HG02973 (cell line): Measurements from ENCODE around the gene DHRS4L2.

Experiments used
- ATAC-seq: cut with Tn5 transposase; IDR thresholded peaks from one replicate; pipeline ENCODE4 v1.9.1; 2021; ENCODE audit warnings: moderate library complexity; ENCODE audit not compliant: unreplicated experiment

DHRS4L2 gene

DNA sequence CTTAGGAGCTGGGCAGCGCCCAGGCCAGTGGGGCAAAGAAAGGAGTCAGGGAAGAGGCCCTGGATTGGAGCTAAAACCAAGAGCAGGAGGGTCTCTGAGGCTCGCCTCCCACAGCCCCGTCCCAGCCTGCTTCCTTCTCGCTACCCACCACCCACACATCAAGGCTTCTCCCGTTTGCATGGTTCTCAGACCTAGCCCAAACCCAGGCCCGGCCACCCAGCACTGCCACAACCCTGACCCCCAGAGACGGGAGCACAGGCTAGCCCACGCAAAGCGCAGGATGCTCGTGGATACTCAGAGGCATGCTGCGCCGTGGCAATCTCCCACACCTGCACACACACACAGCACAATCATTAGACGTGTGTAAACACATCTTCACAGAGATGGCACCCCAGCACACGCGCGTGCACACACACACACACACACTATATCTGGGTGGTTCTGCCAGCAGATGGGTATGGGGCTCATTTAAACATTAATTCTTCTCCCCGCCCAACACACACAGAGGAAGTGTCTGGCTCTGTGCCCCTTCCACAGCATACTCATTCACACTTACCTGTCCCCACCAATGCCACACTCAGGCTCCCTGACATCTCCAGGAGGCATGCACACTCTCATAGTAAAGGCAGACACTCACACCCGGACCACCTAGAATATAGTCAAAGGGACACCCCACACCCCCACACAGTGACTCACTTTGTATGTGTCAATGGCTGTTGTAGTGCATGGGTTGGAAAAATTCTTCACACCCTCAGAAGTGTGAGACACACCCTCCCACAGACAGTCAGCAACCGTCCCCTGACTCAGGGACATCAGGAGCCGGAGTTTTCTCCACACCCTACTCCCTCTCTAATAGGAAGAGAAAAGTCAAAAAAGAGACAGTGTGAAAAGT lies 64.2 kb downstream of the DHRS4L2 start:
- no peak for ATAC-seq

- ATAC-seq: no peak
Measured at GRCh38 chr14:24053548-24054323, 65.0 kb downstream of the DHRS4L2 start.

- ATAC-seq: no peak
Measured at GRCh38 chr14:24054324-24054641, 65.6 kb downstream of the DHRS4L2 start.

DNA sequence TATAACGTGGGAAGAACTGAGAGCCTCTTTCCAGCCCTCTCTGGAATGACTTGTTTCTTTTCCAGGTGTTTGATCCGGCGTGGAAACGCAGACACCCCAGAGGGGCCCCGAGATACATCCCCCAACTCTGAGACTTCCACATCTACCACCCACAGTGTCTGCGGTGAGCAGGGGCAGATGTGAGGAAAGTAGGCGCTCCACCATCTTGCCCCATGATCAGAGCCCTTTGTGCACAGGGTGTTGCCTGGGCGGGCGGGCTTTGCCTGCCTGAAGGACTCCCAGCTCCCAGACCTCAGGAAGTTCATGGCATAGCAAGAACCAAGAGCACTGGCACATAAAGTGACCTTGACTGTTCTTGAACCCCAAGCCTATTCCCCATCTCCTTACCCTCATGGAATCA lies 65.9 kb downstream of the DHRS4L2 start:
- no peak for ATAC-seq
